Stomach smooth muscle (tissue), 2 donors: ENCODE data around the gene ZDHHC12.
"Not testable (repeated sequence)": the region's sequence is repeated elsewhere in the genome, so short reads cannot be mapped to it uniquely, and the experiment has no call there.

Experiments used
- H3K27ac ChIP-seq: one replicate; pipeline ENCODE4 v1.7.0; 2013; ENCODE audit warnings: mild to moderate bottlenecking, low read length, inconsistent platforms
- H3K27me3 ChIP-seq, 2 donors: one replicate each; pipeline ENCODE4 v1.7.0; 2013; ENCODE audit warnings: low read length in 2 of 2; ENCODE audit not compliant: insufficient read depth in 2 of 2, control insufficient read depth in 1 of 2
- H3K36me3 ChIP-seq, 2 donors: one replicate each; pipeline ENCODE4 v1.7.0; 2013; ENCODE audit warnings: low read length in 2 of 2; ENCODE audit not compliant: control insufficient read depth in 2 of 2, insufficient read depth in 2 of 2
- H3K4me1 ChIP-seq: one replicate; pipeline ENCODE4 v1.7.0; 2013; ENCODE audit warnings: low read length; ENCODE audit not compliant: control insufficient read depth, insufficient read depth
- H3K4me3 ChIP-seq, 2 donors: one replicate each; pipeline ENCODE4 v1.7.0; 2013; ENCODE audit warnings: low read length in 2 of 2
- H3K9ac ChIP-seq, 2 donors: one replicate each; pipeline ENCODE4 v1.7.0; 2013; ENCODE audit warnings: low read length in 2 of 2, mild to moderate bottlenecking in 1 of 2
- H3K9me3 ChIP-seq, 2 donors: one replicate each; pipeline ENCODE4 v1.7.0; 2013; ENCODE audit warnings: low read length in 2 of 2; ENCODE audit not compliant: control insufficient read depth in 2 of 2
- donor health status: healthy.
- donor health status: Pancreatic carcinoma.

ZDHHC12 gene

DNA sequence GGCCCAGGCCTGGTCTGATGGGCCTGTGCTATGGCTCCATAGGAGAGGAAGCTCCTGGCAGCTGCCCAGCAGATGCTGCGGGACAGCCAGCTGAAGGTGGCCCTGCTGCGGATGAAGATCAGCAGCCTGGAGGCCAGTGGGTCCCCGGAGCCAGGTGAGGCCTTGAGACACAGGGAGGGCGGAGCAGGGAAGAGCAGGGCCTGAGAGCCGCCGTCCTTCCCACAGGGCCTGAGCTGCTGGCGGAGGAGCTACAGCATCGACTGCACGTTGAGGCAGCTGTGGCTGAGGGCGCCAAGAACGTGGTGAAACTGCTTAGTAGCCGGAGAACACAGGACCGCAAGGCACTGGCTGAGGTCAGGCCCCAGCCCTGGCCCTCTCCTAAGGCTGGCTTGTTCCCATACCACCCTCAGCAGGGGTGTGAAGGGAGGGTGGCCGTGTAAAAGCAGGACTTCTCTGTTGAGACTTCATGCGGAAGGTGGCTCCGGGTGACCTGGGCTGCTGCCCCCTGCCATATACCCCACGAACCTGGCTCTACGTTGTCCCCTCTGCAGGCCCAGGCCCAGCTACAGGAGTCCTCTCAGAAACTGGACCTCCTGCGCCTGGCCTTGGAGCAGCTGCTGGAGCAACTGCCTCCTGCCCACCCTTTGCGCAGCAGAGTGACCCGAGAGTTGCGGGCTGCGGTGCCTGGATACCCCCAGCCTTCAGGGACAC, 17.1 kb downstream of the ZDHHC12 start:
- H3K9me3 ChIP-seq, result no peaks in the 10 kb centered on the region
- H3K4me1 ChIP-seq, result peaks cover 11% of the 10 kb centered on the region
- no peak overlapping the region for H3K27ac ChIP-seq
- H3K9ac ChIP-seq, result no peak overlapping the region
- no peaks in the 10 kb centered on the region for H3K36me3 ChIP-seq
- no peaks in the 10 kb centered on the region for H3K27me3 ChIP-seq
- H3K4me3 ChIP-seq, result no peak overlapping the region

DNA sequence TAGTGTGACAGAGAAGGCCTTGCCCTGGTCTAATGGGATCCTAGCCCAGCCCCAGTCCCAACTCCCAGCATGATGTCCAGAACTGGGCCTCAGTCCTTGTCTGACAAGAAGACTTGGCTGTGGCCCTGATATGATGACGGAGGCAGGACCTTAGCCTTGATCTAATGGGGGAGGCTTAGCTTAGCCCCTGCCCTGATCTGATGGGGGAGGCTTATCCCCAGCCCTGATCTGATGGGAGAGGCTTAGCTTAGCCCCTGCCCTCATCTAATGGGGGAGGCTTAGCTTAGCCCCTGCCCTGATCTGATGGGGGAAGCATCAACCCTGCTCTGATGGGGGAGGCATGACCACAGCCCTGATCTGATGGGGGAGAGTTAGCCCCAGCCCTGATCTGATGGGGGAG, 17.9 kb downstream of the ZDHHC12 start:
- peaks cover 11% of the 10 kb centered on the region for H3K4me1 ChIP-seq
- H3K4me3 ChIP-seq, result no peak overlapping the region
- no peak overlapping the region for H3K9ac ChIP-seq
- H3K27me3 ChIP-seq, result no peaks in the 10 kb centered on the region
- H3K27ac ChIP-seq, result no peak overlapping the region
- H3K36me3 ChIP-seq, result no peaks in the 10 kb centered on the region
- H3K9me3 ChIP-seq, result no peaks in the 10 kb centered on the region

DNA sequence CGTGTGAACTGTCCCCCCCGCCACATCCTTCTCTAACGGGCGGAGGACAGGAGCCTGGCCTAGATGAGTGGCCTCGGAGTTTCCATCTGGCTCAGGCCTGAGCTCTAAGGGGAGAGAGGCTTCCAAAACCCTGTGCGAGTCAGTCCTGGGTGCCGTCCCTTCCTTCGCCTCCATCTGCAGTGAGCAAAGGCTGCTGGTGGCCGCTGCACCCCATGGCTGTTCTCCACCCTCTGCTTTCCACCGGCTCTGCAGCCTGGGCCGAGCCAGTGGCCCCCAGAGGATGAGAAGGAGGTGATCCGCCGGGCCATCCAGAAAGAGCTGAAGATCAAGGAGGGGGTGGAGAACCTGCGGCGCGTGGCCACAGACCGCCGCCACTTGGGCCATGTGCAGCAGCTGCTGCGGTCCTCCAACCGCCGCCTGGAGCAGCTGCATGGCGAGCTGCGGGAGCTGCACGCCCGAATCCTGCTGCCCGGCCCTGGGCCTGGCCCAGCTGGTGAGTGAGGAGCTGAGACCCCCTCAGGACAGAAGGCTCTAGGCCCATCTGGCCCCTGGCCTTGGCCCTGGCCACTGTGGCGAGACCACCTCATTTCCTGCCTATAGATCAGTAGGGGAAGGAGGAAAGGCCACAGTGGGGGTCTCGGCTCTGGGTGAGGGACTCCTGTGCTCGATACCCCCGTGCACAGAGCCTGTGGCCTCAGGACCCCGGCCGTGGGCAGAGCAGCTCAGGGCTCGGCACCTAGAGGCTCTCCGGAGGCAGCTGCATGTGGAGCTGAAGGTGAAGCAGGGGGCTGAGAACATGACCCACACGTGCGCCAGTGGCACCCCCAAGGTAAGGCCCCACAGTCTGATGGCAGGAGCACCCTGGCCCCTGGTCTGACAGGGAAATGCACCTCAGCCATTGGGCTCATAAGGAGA, 18.6 kb downstream of the ZDHHC12 start:
- no peak overlapping the region for H3K27ac ChIP-seq
- no peak overlapping the region for H3K9ac ChIP-seq

DNA sequence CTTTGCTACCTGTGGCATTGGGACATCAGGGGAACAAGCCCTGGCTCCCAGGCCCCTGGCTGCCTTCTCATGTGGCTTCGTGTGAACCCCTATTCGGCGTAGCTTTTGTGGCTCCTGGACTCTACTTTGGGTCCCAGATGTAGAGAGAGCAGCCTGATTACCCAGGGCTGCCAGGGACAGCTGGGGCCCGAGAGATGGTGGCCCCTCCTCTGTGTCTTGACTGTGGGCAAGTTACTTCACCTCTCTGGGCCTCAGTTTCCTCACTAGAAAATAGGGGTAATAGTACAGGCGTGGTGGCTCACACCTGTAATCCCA, 19.6 kb downstream of the ZDHHC12 start:
- Histone ChIP-seq H3K36me3 (no peaks in the 10 kb centered on the region), H3K4me1 (peaks cover 11% of the 10 kb centered on the region), H3K9me3 (no peaks in the 10 kb centered on the region), H3K27me3 (no peaks in the 10 kb centered on the region), H3K9ac (no peak overlapping the region), H3K4me3 (no peak overlapping the region), H3K27ac (no peak overlapping the region)

More for the DNA sequence above, 18.6 kb downstream of the ZDHHC12 start:
- Histone ChIP-seq H3K4me3 (no peak overlapping the region), H3K36me3 (no peaks in the 10 kb centered on the region), H3K27me3 (no peaks in the 10 kb centered on the region), H3K9me3 (no peaks in the 10 kb centered on the region), H3K4me1 (peaks cover 11% of the 10 kb centered on the region)

DNA sequence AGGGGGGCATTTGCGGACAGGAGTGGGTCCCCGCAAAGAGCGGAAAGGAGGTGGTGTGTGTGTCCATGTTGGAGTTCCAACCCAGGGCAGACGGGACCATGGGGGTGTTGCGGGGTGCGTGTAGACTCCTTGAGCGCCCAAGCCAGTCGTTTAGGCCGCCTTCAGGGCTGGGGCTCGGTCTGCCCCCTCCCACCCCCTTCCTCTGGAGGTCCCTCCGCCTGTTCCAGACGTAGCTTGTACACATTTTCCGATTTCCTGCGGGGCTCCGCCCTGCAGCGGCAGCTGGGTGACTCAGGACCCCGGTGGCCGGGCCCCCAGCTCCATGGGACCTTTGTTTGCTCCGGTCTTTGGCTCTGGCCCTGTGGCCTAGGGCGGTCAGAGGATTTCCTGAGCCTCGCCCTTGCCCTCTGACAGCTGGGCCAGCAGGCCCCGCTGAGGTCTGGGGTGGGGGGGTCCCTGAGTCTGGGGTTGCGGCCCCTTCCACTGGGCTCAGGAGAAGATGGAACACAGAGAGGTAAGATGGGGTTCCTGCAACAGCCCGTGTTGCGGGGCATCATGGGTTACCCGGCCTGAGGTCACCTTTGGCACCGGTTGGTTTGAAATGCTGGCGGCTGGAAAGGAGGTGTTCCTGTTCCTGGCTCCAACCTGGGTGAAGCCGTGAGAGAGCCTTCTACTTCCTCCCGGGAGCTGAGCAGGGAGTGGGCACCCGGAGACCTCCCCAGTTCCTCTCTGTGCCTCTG, 20.1 kb downstream of the ZDHHC12 start:
- Histone ChIP-seq H3K27me3 (no peaks in the 10 kb centered on the region), H3K36me3 (no peaks in the 10 kb centered on the region), H3K4me1 (peaks cover 11% of the 10 kb centered on the region), H3K4me3 (peak overlapping the region in 1 of 2 donors; percentile 76), H3K9me3 (no peaks in the 10 kb centered on the region), H3K27ac (no peak overlapping the region), H3K9ac (no peak overlapping the region)

DNA sequence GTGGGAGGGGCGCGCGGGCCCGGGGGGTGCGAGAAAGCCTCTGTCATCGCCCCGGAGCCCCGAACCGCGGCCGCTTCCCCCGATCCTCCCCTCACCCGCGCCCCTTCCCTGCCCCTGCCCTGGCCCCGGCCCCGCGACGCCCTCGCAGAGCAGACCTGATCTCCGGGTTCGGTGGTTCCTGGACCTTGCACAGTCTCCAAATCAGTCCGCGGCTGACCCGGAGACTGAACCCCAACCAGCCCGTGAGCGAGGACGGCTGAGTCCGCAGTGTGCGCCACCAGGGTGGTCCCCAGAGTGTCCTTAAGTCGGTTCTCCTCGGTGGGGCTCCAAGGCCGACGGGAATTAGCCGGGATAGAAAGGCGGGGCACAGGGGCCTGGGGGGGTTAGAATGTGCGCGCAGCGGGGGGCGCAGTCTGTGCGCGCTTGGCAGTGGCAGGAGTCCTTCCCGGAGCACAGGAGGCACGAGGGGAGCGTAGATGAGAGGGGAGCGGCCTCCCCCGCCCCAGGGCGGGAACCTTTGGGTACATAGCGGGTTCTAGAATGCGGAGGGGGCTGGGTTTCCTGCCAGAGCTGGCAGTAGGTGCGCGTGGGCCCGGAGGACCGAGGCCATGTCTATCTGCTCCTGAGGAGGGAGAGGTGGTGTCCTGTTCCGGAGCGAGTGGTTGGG, 20.8 kb downstream of the ZDHHC12 start:
- H3K4me1 ChIP-seq, result peaks cover 11% of the 10 kb centered on the region
- H3K27ac ChIP-seq, result no peak overlapping the region
- peak overlapping the region; percentile 13 to 55 for H3K9ac ChIP-seq
- H3K27me3 ChIP-seq, result no peaks in the 10 kb centered on the region
- H3K4me3 ChIP-seq, result peak overlapping the region; percentile 65 to 76
- H3K36me3 ChIP-seq, result no peaks in the 10 kb centered on the region
- H3K9me3 ChIP-seq, result no peaks in the 10 kb centered on the region

DNA sequence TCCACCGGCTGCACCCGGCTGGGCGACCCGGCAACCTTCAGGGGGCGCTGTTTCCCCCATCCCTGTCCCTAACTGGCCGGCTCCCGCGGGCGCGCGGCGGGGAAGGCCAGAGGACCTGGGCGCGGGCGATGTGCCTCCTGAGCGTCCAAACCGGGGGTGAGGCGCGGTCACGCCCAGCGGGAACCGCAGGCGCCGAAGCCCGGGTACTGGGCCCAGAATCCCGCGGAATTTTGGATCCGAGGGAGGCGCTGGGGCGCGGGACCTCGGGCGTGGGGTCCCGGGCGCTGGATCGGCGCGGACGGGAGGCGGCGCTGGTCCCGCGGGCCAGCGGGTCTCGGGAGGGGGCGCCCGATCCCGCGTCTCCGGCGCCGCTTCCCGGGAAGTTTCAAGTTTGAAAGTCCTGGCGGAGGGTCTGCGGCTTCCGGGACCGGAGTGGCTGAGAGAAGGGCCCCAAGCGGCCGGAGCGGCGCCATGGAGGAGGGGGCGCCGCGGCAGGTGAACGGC, 21.4 kb downstream of the ZDHHC12 start, which contains the start of gene PKN3:
TSS of gene PKN3 (plus strand) at position 59 of the 504 bp plus-strand sequence. CDS start at position 472, 413 bp downstream.
- no peaks in the 10 kb centered on the region for H3K36me3 ChIP-seq
- peaks cover 11% of the 10 kb centered on the region for H3K4me1 ChIP-seq
- peak within 1 kb of the TSS; percentile 42 to 55 for H3K9ac ChIP-seq
- no peaks in the 10 kb centered on the region for H3K27me3 ChIP-seq
- H3K9me3 ChIP-seq, result no peaks in the 10 kb centered on the region
- peak within 1 kb of the TSS; percentile 65 to 76 for H3K4me3 ChIP-seq
- H3K27ac ChIP-seq, result no peak within 1 kb of the TSS

DNA sequence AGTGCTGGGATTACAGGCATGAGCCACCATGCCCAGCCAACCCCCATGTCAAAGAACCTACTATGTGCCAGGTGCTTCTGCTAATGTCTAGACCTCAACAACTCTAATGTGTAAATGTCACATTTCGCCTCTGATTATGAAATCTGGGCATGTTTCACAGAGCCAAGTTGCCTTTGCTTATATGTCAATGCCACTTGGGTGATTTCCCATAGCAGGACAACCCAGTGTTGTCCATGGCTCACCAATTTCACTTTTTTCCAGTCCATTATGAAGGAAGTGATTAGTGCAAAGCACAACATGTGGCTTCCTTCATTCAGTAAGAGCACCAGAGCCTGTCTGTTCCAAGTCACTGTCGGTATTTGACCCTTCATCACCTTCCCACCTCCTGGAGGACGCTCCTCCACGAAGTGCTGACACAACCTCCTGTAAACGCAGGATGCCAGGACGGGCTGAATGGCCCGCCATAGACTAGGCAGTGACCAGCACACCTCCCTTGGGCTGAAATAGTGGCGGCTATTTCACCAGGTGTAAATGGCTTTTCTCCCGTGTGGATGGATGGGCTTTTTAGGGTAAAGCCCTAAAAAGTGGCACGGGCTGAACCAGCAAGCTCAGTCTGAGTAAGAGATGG, 22.6 kb downstream of the ZDHHC12 start:
- Histone ChIP-seq H3K9ac (no peak overlapping the region), H3K27me3 (no peaks in the 10 kb centered on the region), H3K36me3 (peaks cover 0 to 5% of the 10 kb centered on the region in 2 donors), H3K27ac (no peak overlapping the region), H3K4me3 (no peak overlapping the region), H3K9me3 (no peaks in the 10 kb centered on the region), H3K4me1 (peaks cover 11% of the 10 kb centered on the region)

DNA sequence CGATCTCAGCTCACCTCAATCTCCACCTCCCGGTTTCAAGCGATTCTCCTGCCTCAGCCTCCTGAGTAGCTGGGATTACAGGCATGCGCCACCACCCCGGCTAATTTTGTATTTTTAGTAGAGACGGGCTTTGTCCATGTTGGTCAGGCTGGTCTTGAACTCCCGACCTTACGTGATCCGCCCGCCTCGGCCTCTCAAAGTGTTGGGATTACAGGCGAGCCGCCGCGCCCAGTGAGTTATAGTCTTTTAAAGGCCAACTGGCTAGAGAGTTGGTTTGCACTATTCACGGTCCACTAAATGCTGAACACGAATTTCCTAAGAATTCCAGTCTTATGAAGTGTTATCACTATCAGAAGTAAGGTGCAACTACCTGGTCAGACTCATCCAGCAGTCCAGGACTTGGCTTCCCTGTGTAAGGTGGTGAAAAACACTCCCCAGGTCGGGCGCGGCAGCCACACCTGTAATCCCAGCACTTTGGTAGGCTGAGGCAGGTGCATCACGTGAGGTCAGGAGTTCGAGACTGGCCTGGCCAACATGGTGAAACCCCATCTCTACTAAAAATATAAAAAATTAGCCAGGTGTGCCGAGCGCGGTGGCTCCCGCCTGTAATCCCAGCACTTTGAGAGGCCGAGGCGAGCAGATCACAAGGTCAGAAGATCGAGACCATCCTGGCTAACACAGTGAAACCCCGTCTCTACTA, 24.7 kb downstream of the ZDHHC12 start:
- not testable (repeated sequence) for H3K4me3 ChIP-seq, H3K9me3 ChIP-seq, H3K27me3 ChIP-seq, H3K9ac ChIP-seq, H3K27ac ChIP-seq
- Histone ChIP-seq H3K4me1 (peaks cover 11% of the 10 kb centered on the region), H3K36me3 (peaks cover 11 to 13% of the 10 kb centered on the region in 2 donors)
